A549 (cell line): ENCODE results near the gene NXPH4. TPM values are rescaled to one million over a fixed set of nuclear protein-coding genes. Genes with fewer than 3 reads are reported as not detected.

Experiments
- ATAC-seq, 2 experiments: fragments of 200-7000 bp in 1 of 2; fragments of >200 bp in 1 of 2; cut with Nextera tagmentation in 1 of 2; cut with Tn5 transposase in 1 of 2; 3 replicates each; pipeline versions ENCODE4 v1.8.0 to v1.9.1; 2018 to 2020; ENCODE audit warnings: mild to moderate bottlenecking in 1 of 2, moderate library complexity in 1 of 2
- CTCF ChIA-PET: fragments of 300-600 bp; sonication (Branson Sonifier 250); formaldehyde crosslinking; extraction: SDS; loops from one replicate; lab custom pipeline; 2021; ENCODE audit warnings: antibody characterized with exemption, inconsistent platforms; lab: Yijun Ruan, JAX
- POLR2A ChIA-PET: fragments of 350-600 bp; formaldehyde crosslinking; extraction: SDS; loops from one replicate; lab custom pipeline; 2021; ENCODE audit warnings: antibody characterized with exemption, inconsistent platforms; lab: Yijun Ruan, JAX
- DNase-seq, 2 experiments: peaks; one replicate each; pipeline versions ENCODE4 v3.0.0 to v3.0.0-alpha.2; 2011 to 2016; ENCODE audit warnings: low read depth in 1 of 2, low spot score in 1 of 2
- FAIRE-seq: peaks from 2 replicates; lab custom pipeline; 2011; peaks lifted over from hg19 to GRCh38; lab: Jason Lieb, UNC
- H3K27ac ChIP-seq, 2 experiments: fragments of >200 bp; sonication (Bioruptor Twin); formaldehyde crosslinking; 3 replicates each; pipeline ENCODE4 v1.5.1; 2016 to 2017
- H3K4me1 ChIP-seq: fragments of >200 bp; sonication (Bioruptor Twin); formaldehyde crosslinking; 3 replicates; pipeline ENCODE4 v1.6.1; 2016
- H3K4me2 ChIP-seq: fragments of >200 bp; sonication (Bioruptor Twin); formaldehyde crosslinking; 3 replicates; pipeline ENCODE4 v1.6.1; 2016
- H3K4me3 ChIP-seq: fragments of >200 bp; sonication (Bioruptor Twin); formaldehyde crosslinking; 3 replicates; pipeline ENCODE4 v1.5.1; 2016
- H3K9me3 ChIP-seq: fragments of >200 bp; sonication (Bioruptor Twin); formaldehyde crosslinking; 3 replicates; pipeline ENCODE4 v1.6.1; 2016
- CHD4 ChIP-seq: fragments of 200-600 bp; sonication (generic); IDR thresholded peaks from 2 replicates; pipeline ENCODE4 v1.6.1; 2016; ENCODE audit warnings: antibody characterized with exemption, mild to moderate bottlenecking, borderline replicate concordance
- EHF ChIP-seq: fragments of 250-450 bp; sonication (Bioruptor Pico); IDR thresholded peaks from 2 replicates; pipeline ENCODE4 v1.5.0; 2020; ENCODE audit warnings: mild to moderate bottlenecking
- ESRRA ChIP-seq: fragments of 150-350 bp; IDR thresholded peaks from 2 replicates; pipeline ENCODE4 v1.6.1; 2014; ENCODE audit warnings: mild to moderate bottlenecking, low read length, borderline replicate concordance
- HOXA7 ChIP-seq: fragments of 250-450 bp; sonication (Bioruptor Pico); IDR thresholded peaks from 2 replicates; pipeline ENCODE4 v1.5.0; 2020; ENCODE audit warnings: mild to moderate bottlenecking, moderate library complexity
- HOXB5 ChIP-seq: fragments of 250-450 bp; sonication (Bioruptor Pico); IDR thresholded peaks from 2 replicates; pipeline ENCODE4 v1.5.0; 2020; ENCODE audit warnings: mild to moderate bottlenecking, moderate library complexity
- JUN ChIP-seq, 2 experiments: fragments of >200 bp; sonication (Bioruptor Twin); formaldehyde crosslinking; IDR thresholded peaks; 2 replicates in 1 of 2; 3 replicates in 1 of 2; pipeline ENCODE4 v1.6.1; 2016 to 2017
- JUNB ChIP-seq: fragments of >200 bp; sonication (Bioruptor Twin); formaldehyde crosslinking; IDR thresholded peaks from 2 replicates; pipeline ENCODE4 v1.6.1; 2016
- NPAS2 ChIP-seq: fragments of 250-450 bp; sonication (Bioruptor Pico); IDR thresholded peaks from 2 replicates; pipeline ENCODE4 v1.8.0; 2022; ENCODE audit warnings: mild to moderate bottlenecking, moderate library complexity, borderline replicate concordance
- NR3C1 ChIP-seq: fragments of >200 bp; sonication (Bioruptor Twin); formaldehyde crosslinking; IDR thresholded peaks from 3 replicates; pipeline ENCODE4 v1.6.1; 2017
- PHF8 ChIP-seq: fragments of 200-600 bp; sonication (generic); IDR thresholded peaks from 2 replicates; pipeline ENCODE4 v1.6.1; 2016; ENCODE audit warnings: low read depth, mild to moderate bottlenecking, antibody characterized with exemption, moderate library complexity, borderline replicate concordance
- RARB ChIP-seq: fragments of 250-450 bp; sonication (Bioruptor Pico); IDR thresholded peaks from 2 replicates; pipeline ENCODE4 v1.8.0; 2021; ENCODE audit warnings: mild to moderate bottlenecking, moderate library complexity
- RFX5 ChIP-seq: fragments of 450-650 bp; IDR thresholded peaks from 2 replicates; pipeline ENCODE4 v1.7.1; 2014; ENCODE audit warnings: antibody characterized with exemption, mild to moderate bottlenecking, moderate library complexity
- SREBF2 ChIP-seq: fragments of 450-650 bp; IDR thresholded peaks from 2 replicates; pipeline ENCODE4 v1.6.1; 2014; ENCODE audit warnings: mild to moderate bottlenecking, moderate library complexity
- TFCP2L1 ChIP-seq: fragments of 250-450 bp; sonication (Bioruptor Pico); IDR thresholded peaks from 2 replicates; pipeline ENCODE4 v1.5.0; 2021; ENCODE audit warnings: mild to moderate bottlenecking
- TP53 ChIP-seq: fragments of 250-450 bp; sonication (Bioruptor Pico); IDR thresholded peaks from 2 replicates; pipeline ENCODE4 v1.5.0; 2021; ENCODE audit warnings: mild to moderate bottlenecking, moderate library complexity
- ZC3H11A ChIP-seq: fragments of 450-650 bp; IDR thresholded peaks from 2 replicates; pipeline ENCODE4 v1.6.1; 2014; ENCODE audit warnings: antibody characterized with exemption, mild to moderate bottlenecking
- ZSCAN20 ChIP-seq: fragments of 250-450 bp; sonication (Bioruptor Pico); IDR thresholded peaks from 2 replicates; pipeline ENCODE4 v1.8.0; 2022; ENCODE audit warnings: mild to moderate bottlenecking, moderate library complexity
- WGBS: methylation state at CpG from one replicate; pipeline ENCODE4 v1.1.6; 2017; ENCODE audit errors: missing lambda C conversion rate; 5-methylcytosine and 5-hydroxymethylcytosine counted together
- polyA plus RNA-seq, 4 experiments: library from polyadenylated mRNA; depleted of rRNA in 3 of 4; stranded (reverse); fragments of >200 nt; fragmentation: RNase III in 1 of 4; extraction: RNeasy Plus Mini Kit Qiagen cat#74134 plus additional on column Dnase treatment in 1 of 4; gene quantifications; 2 replicates in 3 of 4; 3 replicates in 1 of 4; pipeline ENCODE4 v1.2.3, GENCODE V29; 2011 to 2017
- TF ChIP-seq, protein P1 (sequence below): fragments of >200 bp; sonication (Bioruptor Twin); formaldehyde crosslinking; IDR thresholded peaks from 3 replicates; pipeline ENCODE4 v1.6.1; 2016
- TF ChIP-seq, protein P2 (sequence below): fragments of 150-350 bp; IDR thresholded peaks from 2 replicates; pipeline ENCODE4 v1.6.1; 2014; ENCODE audit warnings: low read depth, mild to moderate bottlenecking, low read length
- TF ChIP-seq, protein P3 (sequence below): fragments of 250-450 bp; sonication (Bioruptor Pico); IDR thresholded peaks from 2 replicates; pipeline ENCODE4 v1.5.0; 2020; ENCODE audit warnings: low read depth, mild to moderate bottlenecking, moderate library complexity

Gene NXPH4
- polyA plus RNA-seq, 2 of the 4 experiments (the other 2 are of a cell fraction) = 0.52 to 3.5 TPM

- H3K4me3 ChIP-seq = no peak overlapping the region
- ChIA-PET CTCF (interaction anchor here (0.6 to 18.3 kb wide), 7 partner anchors 14 to 205 kb away, joined by 3 to 316 read pairs (median 4); partner anchors contain the start of genes GLI1, INHBE and STAC3), POLR2A (no interaction called here)
- FAIRE-seq (no peak), DNase-seq (no peak), ATAC-seq (no peak)
- 0 out of 3 replicates have a peak, but pooled peaks cover 3% of the 10 kb centered on the region for H3K4me1 ChIP-seq
- TF ChIP-seq, protein P1, sequence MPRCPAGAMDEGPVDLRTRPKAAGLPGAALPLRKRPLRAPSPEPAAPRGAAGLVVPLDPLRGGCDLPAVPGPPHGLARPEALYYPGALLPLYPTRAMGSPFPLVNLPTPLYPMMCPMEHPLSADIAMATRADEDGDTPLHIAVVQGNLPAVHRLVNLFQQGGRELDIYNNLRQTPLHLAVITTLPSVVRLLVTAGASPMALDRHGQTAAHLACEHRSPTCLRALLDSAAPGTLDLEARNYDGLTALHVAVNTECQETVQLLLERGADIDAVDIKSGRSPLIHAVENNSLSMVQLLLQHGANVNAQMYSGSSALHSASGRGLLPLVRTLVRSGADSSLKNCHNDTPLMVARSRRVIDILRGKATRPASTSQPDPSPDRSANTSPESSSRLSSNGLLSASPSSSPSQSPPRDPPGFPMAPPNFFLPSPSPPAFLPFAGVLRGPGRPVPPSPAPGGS = no peak
- TF ChIP-seq RARB (CRISPR knock-in tag) = no peak
- TF ChIP-seq, protein P2, sequence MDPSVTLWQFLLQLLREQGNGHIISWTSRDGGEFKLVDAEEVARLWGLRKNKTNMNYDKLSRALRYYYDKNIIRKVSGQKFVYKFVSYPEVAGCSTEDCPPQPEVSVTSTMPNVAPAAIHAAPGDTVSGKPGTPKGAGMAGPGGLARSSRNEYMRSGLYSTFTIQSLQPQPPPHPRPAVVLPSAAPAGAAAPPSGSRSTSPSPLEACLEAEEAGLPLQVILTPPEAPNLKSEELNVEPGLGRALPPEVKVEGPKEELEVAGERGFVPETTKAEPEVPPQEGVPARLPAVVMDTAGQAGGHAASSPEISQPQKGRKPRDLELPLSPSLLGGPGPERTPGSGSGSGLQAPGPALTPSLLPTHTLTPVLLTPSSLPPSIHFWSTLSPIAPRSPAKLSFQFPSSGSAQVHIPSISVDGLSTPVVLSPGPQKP = no peak
- no peak for TF ChIP-seq EHF (CRISPR knock-in tag)
- TF ChIP-seq SREBF2 = no peak
- no peak for TF ChIP-seq NPAS2 (CRISPR knock-in tag)
- TF ChIP-seq ZC3H11A = no peak
- TF ChIP-seq PHF8 = no peak
- no peak for TF ChIP-seq JUN (IDR thresholded peaks at IDR 0.05)
- H3K4me2 ChIP-seq = no peak overlapping the region
- whole genome bisulfite sequencing = 50% methylated on average over 2 of the region's 2 CpGs
- H3K9me3 ChIP-seq = no peaks in the 10 kb centered on the region
- H3K27ac ChIP-seq = no peak overlapping the region
These were observed 44.9 kb downstream of the NXPH4 start for GRCh38 chr12:57261428-57261865.

GRCh38 chr12:57262126-57262822 lies 45.7 kb downstream of the NXPH4 start:
- DNase-seq (no peak), ATAC-seq (no peak), FAIRE-seq (no peak)
- ChIA-PET POLR2A (no interaction called here), CTCF (interaction anchor here (0.7 to 18.3 kb wide), 10 partner anchors 14 to 204 kb away, joined by 3 to 316 read pairs (median 4); partner anchors contain the start of genes GLI1, INHBE and STAC3)
- H3K4me3 ChIP-seq = no peak overlapping the region
- no peak overlapping the region for H3K27ac ChIP-seq
- TF ChIP-seq NR3C1 (no peak), JUN (IDR thresholded peaks at IDR 0.05) (no peak), JUNB (no peak), TFCP2L1 (CRISPR knock-in tag) (no peak), NPAS2 (CRISPR knock-in tag) (no peak), ZSCAN20 (CRISPR knock-in tag) (no peak), RARB (CRISPR knock-in tag) (no peak), TP53 (no peak), CHD4 (no peak), HOXB5 (CRISPR knock-in tag) (no peak), RFX5 (no peak), HOXA7 (CRISPR knock-in tag) (no peak), ESRRA (no peak)
- TF ChIP-seq, protein P3, sequence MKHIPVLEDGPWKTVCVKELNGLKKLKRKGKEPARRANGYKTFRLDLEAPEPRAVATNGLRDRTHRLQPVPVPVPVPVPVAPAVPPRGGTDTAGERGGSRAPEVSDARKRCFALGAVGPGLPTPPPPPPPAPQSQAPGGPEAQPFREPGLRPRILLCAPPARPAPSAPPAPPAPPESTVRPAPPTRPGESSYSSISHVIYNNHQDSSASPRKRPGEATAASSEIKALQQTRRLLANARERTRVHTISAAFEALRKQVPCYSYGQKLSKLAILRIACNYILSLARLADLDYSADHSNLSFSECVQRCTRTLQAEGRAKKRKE = no peak
- TF ChIP-seq, protein P2 = no peak
- H3K9me3 ChIP-seq = no peaks in the 10 kb centered on the region
- H3K4me1 ChIP-seq = 0 out of 3 replicates have a peak, but pooled peaks cover 3% of the 10 kb centered on the region
- no peak overlapping the region for H3K4me2 ChIP-seq
- WGBS = 68% methylated on average over 3 of the region's 3 CpGs
